NCI-H446 (cell line): ENCODE data around the gene CDK3.

Experiments
- DNase-seq, 2 experiments: peaks; one replicate each; lab custom pipeline; 2025; lab: John Stamatoyannopoulos, UW

CDK3 gene

GRCh38 chr17:76014100-76014924 lies 13.7 kb downstream of the CDK3 start:
- DNase-seq: peak; percentile 53 to 86

- DNase-seq: no peak
These were observed 14.2 kb downstream of the CDK3 start for GRCh38 chr17:76014925-76015261.

GRCh38 chr17:76017481-76018339 lies 17.1 kb downstream of the CDK3 start:
- no peak for DNase-seq

GRCh38 chr17:76018340-76018680 lies 17.7 kb downstream of the CDK3 start:
- no peak for DNase-seq

- DNase-seq: no peak
These were observed 18.1 kb downstream of the CDK3 start for GRCh38 chr17:76018801-76019200.

GRCh38 chr17:76019833-76020467 lies 19.3 kb downstream of the CDK3 start:
- DNase-seq: no peak

GRCh38 chr17:76022285-76022684 lies 21.6 kb downstream of the CDK3 start:
- no peak for DNase-seq

- no peak for DNase-seq
These were observed 22.6 kb downstream of the CDK3 start for GRCh38 chr17:76022973-76023899.

- no peak for DNase-seq
These were observed 23.2 kb downstream of the CDK3 start for GRCh38 chr17:76023900-76024237.

GRCh38 chr17:76024353-76024752 lies 23.7 kb downstream of the CDK3 start:
- DNase-seq: no peak

- no peak for DNase-seq
These were observed 24.6 kb downstream of the CDK3 start for GRCh38 chr17:76025294-76025693.

- no peak for DNase-seq
These were observed 26.1 kb downstream of the CDK3 start for GRCh38 chr17:76026714-76027158.

GRCh38 chr17:76027159-76027839 lies 26.6 kb downstream of the CDK3 start, which contains the start of gene EVPL:
TSS of gene EVPL (minus strand) at chr17:76027306. CDS start at chr17:76027198, 108 bp downstream.
- DNase-seq: no peak

GRCh38 chr17:76032073-76032779 lies 31.6 kb downstream of the CDK3 start:
- peak in 1 of 2 experiments; percentile 27 for DNase-seq

- DNase-seq: no peak
These were observed 32.1 kb downstream of the CDK3 start for GRCh38 chr17:76032780-76033108.

- no peak for DNase-seq
These were observed 32.5 kb downstream of the CDK3 start for GRCh38 chr17:76033139-76033538.

- no peak for DNase-seq
These were observed 34.0 kb downstream of the CDK3 start for GRCh38 chr17:76034428-76035350.

GRCh38 chr17:76036497-76037261 lies 36.0 kb downstream of the CDK3 start:
- no peak for DNase-seq

- no peak for DNase-seq
These were observed 37.4 kb downstream of the CDK3 start for GRCh38 chr17:76038050-76038449.
